ENCODE data around the gene CYLD. TPM values are rescaled to one million over a fixed set of nuclear protein-coding genes. Genes with fewer than 3 reads are reported as not detected.

Gene CYLD
- total RNA-seq, 1 experiment from 2014 or later, result 11.9 TPM

- POLR2A ChIA-PET, result no interaction called here
- TF ChIP-seq SP1 (IDR thresholded peaks at IDR 0.05; ENCODE audit: low read depth), result no peak
- no peak for TF ChIP-seq POLR2AphosphoS5 (IDR thresholded peaks at IDR 0.05; ENCODE audit: low read depth, low read length)
- no peak for ATAC-seq
- DNase-seq (ENCODE audit: low read depth, low spot score), result no peak
- Histone ChIP-seq H3K27me3 (ENCODE audit: insufficient read depth, low read length) (no peaks in the 10 kb centered on the region), H3K9me3 (ENCODE audit: control insufficient read depth in 1 of 2, insufficient read depth in 1 of 2, low read depth in 1 of 2, low read length in 2 of 2) (peaks cover 0 to 3% of the 10 kb centered on the region in 2 experiments; a peak in 1 of 4 replicates), H3K36me3 (ENCODE audit: control insufficient read depth in 1 of 2, insufficient read depth in 2 of 2, low read length in 2 of 2) (no peaks in the 10 kb centered on the region), H4K20me1 (ENCODE audit: insufficient read depth) (no peaks in the 10 kb centered on the region), H2AFZ (ENCODE audit: low read depth, low read length, poor library complexity, severe bottlenecking) (no peak overlapping the region), H3K4me2 (ENCODE audit: low read length) (no peak overlapping the region), H3K4me3 (replicated peaks in 1 of 2; ENCODE audit: low read depth in 1 of 2, low read length in 2 of 2) (no peak overlapping the region), H3K9ac (ENCODE audit: low read length) (no peak overlapping the region), H3K27ac (ENCODE audit: low read depth, low read length) (no peak overlapping the region), H3K79me2 (ENCODE audit: insufficient read depth, low read length) (no peaks in the 10 kb centered on the region), H3K4me1 (ENCODE audit: control insufficient read depth in 1 of 2, insufficient read depth in 2 of 2, low read length in 2 of 2) (no peaks in the 10 kb centered on the region), H3K9me2 (ENCODE audit: insufficient read depth) (no peaks in the 10 kb centered on the region)
- BruUV-seq (replicated peaks), result no TSS peak
- RAD21 ChIA-PET (ENCODE audit: low non-redundant PET in 1 of 2, low total read pairs in 2 of 2, uncharacterized antibody in 2 of 2, unreplicated experiment in 2 of 2), result no interaction called here
- CTCF ChIA-PET, result interaction anchor here (0.8 to 1.2 kb wide), 2 partner anchors 43 to 98 kb away, joined by 3 to 4 read pairs; no protein-coding TSS in a partner anchor
- intact Hi-C loops (cut with micrococcal nuclease), result no loop called here
These were observed 21.3 kb downstream of the CYLD start for GRCh38 chr16:50763211-50763610.

- intact Hi-C loops (cut with micrococcal nuclease), result no loop called here
- no TSS peak for BruUV-seq (replicated peaks)
- ATAC-seq, result no peak
- TF ChIP-seq EZH2phosphoT487 (IDR thresholded peaks at IDR 0.05; ENCODE audit: borderline replicate concordance), result no peak
- no peak for TF ChIP-seq MAX (IDR thresholded peaks at IDR 0.05)
- TF ChIP-seq POLR2AphosphoS5 (IDR thresholded peaks at IDR 0.05; ENCODE audit: low read depth, low read length), result no peak
- no peak for TF ChIP-seq JUND (IDR thresholded peaks at IDR 0.05)
- TF ChIP-seq CTCF (IDR thresholded peaks at IDR 0.05 in 2 of 3, conservative IDR thresholded peaks at IDR 0.05 in 1 of 3; ENCODE audit: borderline replicate concordance in 1 of 3, insufficient read depth in 1 of 3, low read depth in 2 of 3, low read length in 2 of 3), result no peak
- no peak for TF ChIP-seq SP1 (IDR thresholded peaks at IDR 0.05; ENCODE audit: low read depth)
- no peak for TF ChIP-seq ZFX (IDR thresholded peaks at IDR 0.05)
- TF ChIP-seq ATF3 (IDR thresholded peaks at IDR 0.05), result no peak
- TF ChIP-seq SIN3A (IDR thresholded peaks at IDR 0.05; ENCODE audit: low read depth), result no peak
- TF ChIP-seq REST (IDR thresholded peaks at IDR 0.05; ENCODE audit: low read depth), result no peak
- TF ChIP-seq ZBTB33 (IDR thresholded peaks at IDR 0.05; ENCODE audit: extremely low read depth, insufficient replicate concordance, low read length), result no peak
- TF ChIP-seq ZNF274 (IDR thresholded peaks at IDR 0.05; ENCODE audit: low read depth, low read length), result no peak
These were observed 23.4 kb downstream of the CYLD start for GRCh38 chr16:50765260-50765659.

More at GRCh38 chr16:50765260-50765659, 23.4 kb downstream of the CYLD start:
- H3K36me3 ChIP-seq (ENCODE audit: control insufficient read depth in 1 of 2, insufficient read depth in 2 of 2, low read length in 2 of 2), result no peaks in the 10 kb centered on the region
- no peak for DNase-seq (ENCODE audit: low read depth, low spot score)
- no peaks in the 10 kb centered on the region for H3K79me2 ChIP-seq (ENCODE audit: insufficient read depth, low read length)
- no peaks in the 10 kb centered on the region for H3K4me1 ChIP-seq (ENCODE audit: control insufficient read depth in 1 of 2, insufficient read depth in 2 of 2, low read length in 2 of 2)
- H4K20me1 ChIP-seq (ENCODE audit: insufficient read depth), result no peaks in the 10 kb centered on the region
- no peak overlapping the region for H3K4me2 ChIP-seq (ENCODE audit: low read length)
- peaks cover 0 to 3% of the 10 kb centered on the region in 2 experiments; a peak in 1 of 4 replicates for H3K9me3 ChIP-seq (ENCODE audit: control insufficient read depth in 1 of 2, insufficient read depth in 1 of 2, low read depth in 1 of 2, low read length in 2 of 2)
- ChIA-PET RAD21 (ENCODE audit: low non-redundant PET in 1 of 2, low total read pairs in 2 of 2, uncharacterized antibody in 2 of 2, unreplicated experiment in 2 of 2) (no interaction called here), POLR2A (no interaction called here), CTCF (no interaction called here)
- no peak overlapping the region for H3K9ac ChIP-seq (ENCODE audit: low read length)
- H3K4me3 ChIP-seq (replicated peaks in 1 of 2; ENCODE audit: low read depth in 1 of 2, low read length in 2 of 2), result no peak overlapping the region
- H2AFZ ChIP-seq (ENCODE audit: low read depth, low read length, poor library complexity, severe bottlenecking), result no peak overlapping the region
- no peaks in the 10 kb centered on the region for H3K27me3 ChIP-seq (ENCODE audit: insufficient read depth, low read length)
- no peaks in the 10 kb centered on the region for H3K9me2 ChIP-seq (ENCODE audit: insufficient read depth)
- H3K27ac ChIP-seq (ENCODE audit: low read depth, low read length), result no peak overlapping the region
